NCI-H1930 (cell line): Measurements from ENCODE around the gene NLRC3.

ENCODE experiments used
- DNase-seq, 2 experiments: peaks; one replicate each; lab custom pipeline; 2025; lab: John Stamatoyannopoulos, UW

The NLRC3 gene

DNA sequence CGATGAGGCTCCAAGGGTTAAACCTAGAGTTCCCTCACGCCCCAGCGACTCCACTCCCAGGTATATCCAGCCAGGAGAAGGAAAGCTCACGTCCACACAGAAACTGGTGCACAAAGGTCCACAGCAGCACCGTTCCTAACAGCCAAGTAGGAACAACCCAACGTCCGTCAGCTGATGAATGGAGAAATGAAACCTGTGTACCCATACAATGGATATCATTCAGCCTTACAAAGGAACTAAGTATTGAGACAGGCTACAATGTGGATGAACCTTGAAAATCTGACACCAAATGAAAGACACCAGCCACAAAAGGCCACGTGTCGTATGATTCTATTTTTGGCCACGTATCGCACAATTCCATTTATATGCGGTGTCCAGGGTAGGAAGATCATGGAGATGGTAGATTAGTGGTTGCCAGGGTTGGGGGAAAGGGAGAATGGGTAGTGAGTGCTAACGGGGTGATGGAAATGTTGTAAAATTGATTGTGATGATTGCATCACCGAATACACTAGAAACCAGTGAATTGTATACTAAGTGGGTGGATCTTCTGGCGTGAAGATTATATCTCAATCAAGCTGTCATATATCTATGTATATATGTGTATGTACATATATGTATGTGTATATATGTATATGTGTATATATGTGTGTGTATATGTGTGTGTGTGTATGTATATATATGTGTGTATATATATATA lies 30.1 kb downstream of the NLRC3 start:
- DNase-seq = no peak

GRCh38 chr16:3542601-3543373 lies 34.4 kb downstream of the NLRC3 start:
- no peak for DNase-seq

DNA sequence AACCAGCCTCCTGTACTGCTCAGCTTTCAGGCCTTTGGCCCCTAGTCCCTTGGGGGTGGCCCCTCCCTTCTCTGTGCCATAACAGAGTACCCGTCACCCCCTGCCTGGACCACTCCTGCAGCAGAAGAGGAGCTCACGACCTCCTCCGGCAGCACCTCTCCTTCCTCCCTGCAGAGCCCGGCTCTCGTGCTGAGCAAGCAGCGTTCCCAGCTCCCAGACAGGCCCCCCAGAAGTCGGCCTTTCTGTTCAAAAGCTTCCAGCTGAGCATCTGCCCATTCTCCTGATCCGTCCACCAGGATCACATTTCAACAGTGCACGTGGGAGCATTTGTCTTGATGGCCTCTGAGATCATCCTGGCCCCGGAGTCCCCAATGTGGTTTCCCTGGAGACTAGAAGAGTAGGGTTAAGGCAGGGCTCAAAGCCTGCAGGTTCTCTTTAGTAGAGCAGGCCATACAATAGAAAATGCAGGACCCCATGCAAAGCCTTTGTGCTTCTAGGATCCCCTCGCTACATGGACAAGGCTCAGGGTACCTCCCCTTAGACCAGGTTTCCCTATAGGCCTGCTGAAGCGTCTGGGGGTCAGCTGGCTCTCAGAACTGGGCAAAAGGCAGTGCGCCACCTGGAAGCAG lies 35.6 kb downstream of the NLRC3 start:
- DNase-seq = no peak

GRCh38 chr16:3538222-3538621 lies 39.0 kb downstream of the NLRC3 start:
- no peak for DNase-seq

DNA sequence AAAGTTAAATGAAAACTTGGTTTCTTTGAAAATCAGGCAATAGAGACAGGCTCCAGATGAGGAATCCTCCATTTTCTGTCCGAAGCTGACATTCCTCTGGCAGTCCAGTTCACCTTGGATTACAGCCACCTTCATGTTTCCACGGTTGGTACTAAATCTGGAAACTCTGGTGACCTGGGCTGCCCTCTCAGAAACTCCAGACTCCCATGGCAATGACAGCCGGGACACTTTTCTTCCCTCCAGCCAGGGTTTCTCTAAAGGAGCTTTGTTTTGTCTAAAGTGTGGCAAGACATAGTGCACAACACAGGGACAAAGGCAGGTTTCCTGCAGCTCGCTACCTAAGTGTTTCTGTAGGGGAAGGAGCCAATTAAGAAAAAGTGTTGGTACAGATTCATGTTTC lies 40.4 kb downstream of the NLRC3 start:
- no peak for DNase-seq

GRCh38 chr16:3536271-3536731 lies 40.9 kb downstream of the NLRC3 start:
- DNase-seq = no peak

DNA sequence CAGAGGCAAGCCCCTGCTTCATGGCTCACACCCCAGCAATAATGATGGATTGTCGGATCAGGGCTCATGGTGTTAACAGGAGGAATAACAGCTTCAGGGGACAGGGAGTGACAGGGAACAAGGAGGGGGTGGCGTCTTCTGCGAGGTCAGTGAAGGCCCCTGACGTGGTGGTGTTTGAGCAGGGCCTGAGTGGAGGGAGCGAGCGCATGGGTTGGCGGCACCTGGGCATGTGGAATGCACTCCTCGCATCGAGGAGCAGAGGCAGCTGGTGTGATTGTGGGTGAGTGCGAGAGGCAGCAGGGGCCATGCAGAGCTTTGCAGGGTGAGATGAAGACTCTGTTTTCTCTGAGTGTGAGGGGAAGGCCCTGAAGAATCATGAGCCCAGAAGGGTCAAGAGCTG lies 43.1 kb downstream of the NLRC3 start:
- DNase-seq = no peak

DNA sequence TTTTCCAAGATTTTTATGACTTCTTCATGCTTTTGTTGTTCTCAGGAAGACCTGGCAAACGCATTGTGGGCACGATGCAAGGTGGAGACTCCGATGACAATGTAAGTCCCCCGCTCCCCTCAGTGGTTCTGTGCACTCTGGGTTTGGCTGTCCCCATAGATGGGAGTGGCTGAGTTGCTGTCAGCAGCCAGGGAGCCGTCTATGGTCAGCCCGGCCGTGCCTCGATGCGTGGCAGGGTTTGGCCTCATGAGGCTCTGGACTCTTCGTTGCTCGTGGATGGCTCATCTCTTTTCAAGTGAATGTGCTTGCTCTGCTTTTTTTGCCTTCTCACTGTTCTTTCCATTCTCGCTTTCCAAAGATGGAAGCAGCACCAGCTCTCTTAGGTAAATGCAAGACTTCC lies 44.5 kb downstream of the NLRC3 start:
- no peak for DNase-seq

GRCh38 chr16:3530371-3530914 lies 46.8 kb downstream of the NLRC3 start:
- DNase-seq = no peak

GRCh38 chr16:3529175-3529574 lies 48.0 kb downstream of the NLRC3 start:
- no peak for DNase-seq

DNA sequence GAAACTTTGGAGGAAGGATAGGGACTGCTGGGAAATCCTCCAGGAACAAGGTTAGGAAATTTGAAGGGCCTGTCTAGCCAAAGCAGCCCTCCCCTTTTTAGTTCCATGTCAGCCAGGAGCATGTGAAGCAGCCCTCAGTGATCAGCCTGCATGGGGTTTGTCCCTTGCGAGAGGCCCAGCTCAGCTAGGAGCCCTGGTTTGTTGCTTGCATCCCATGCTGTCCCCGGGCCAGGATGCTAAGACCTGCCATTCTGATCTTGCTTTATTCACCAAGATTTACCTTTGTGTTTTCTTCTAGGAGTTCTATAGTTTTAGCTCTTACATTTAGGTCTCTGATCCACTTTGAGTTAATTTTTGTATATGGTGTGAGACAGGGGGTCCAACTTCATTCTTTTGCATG lies 48.8 kb downstream of the NLRC3 start:
- no peak for DNase-seq

- peak in 1 of 2 experiments; percentile 30 for DNase-seq
These were observed 49.9 kb downstream of the NLRC3 start for GRCh38 chr16:3527216-3527829.

DNA sequence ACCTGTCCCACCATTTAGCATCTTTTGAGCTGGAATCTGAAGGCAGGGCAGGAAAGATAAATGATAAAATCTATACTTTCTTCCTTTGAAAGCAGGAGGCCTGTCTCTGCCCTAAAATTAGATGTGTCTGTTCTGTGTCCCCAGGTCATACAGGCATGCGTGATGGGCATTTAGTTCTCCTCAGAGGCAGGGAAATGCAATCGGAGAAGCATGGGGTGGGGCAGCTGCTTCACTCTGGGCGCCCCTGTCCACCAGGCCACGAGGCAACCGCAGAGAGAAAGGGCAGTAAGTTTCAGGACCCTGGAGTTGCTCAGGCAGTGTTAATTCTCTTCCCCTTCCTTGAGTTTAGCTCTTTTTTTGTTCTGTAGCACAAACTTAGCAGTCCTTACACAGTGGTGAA lies 51.3 kb downstream of the NLRC3 start:
- DNase-seq = no peak

DNA sequence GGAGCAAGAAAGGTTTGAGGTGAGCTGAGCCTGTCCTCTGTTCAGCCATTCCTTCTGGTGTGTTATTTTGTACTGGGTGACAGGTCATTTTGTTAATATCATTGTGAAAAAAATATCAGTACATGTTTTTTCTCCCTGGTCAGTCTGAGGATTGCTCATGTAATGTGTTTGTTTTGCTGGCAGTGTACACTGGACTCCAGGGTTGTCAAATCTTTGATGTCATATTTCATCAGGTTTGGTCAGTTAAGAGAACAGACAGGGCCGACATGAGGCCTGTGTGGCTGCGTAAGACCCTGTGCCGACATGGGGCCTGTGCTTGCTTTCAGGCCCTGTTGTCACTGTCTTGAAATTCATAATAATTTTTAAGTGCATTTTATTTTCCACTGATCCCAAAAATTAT lies 53.9 kb downstream of the NLRC3 start:
- DNase-seq = no peak

DNA sequence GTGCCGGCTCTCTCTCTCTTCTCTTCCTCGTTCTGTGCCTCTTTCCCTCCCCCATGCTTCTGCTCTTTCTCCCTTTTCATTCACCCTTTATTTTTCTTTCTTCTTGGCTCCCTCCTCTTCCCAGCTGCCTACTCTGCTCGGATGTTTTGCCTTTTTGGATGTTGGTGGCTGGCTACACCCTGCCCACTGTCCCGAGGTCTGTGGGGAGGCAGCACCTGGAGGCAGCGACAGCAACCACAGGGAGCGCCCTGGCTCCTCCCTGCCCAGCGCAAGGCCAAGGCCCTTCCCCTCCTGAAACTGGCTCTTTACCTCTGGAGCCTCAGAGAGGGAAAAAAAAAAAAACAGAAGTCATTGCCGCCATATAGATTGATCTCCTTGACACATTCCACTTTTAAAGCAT lies 56.4 kb downstream of the NLRC3 start:
- no peak for DNase-seq

DNA sequence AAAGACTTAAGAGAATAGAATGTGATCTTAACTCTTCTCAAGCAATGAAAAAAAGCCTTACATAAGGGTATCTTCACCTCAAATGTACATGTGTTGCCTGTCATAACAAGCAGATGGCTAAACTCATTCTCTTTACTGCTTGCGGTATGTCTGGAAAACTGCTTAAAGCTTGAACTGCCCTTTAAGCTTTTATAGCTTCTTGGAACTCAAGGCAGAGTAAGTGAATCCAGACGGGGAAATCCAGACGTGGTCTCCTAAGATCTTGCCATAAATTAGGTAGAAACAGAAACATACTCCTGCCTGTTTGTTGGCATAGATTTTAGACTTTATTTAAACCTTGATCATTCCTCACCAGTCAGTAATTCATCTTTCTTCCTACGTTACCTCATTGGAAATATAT lies 56.8 kb downstream of the NLRC3 start:
- no peak for DNase-seq

GRCh38 chr16:3519581-3519980 lies 57.6 kb downstream of the NLRC3 start:
- DNase-seq = no peak

DNA sequence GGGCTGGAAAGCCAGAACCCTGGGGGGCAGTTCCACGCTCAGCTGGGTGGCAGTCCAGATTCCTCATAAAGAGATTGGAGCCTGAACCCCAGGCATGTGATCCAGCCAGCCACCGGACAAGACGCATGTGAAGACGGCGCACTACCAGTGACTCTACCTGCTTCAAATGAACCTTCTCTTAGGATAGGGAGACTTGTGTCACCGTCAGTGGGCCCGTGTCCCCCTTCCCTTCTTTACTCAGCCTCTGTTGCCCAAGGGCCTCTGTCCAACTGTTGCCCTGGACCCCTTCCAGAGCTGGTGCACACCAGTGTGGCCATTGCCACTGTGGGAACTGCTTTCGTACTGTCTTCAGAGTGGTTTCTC lies 58.2 kb downstream of the NLRC3 start:
- no peak for DNase-seq

- no peak for DNase-seq
These were observed 58.8 kb downstream of the NLRC3 start for GRCh38 chr16:3518292-3518985.

GRCh38 chr16:3515897-3516296 lies 61.3 kb downstream of the NLRC3 start:
- no peak for DNase-seq

- DNase-seq = no peak
These were observed 62.6 kb downstream of the NLRC3 start for GRCh38 chr16:3514621-3515020.
